GM11168 (cell line): ENCODE results near the gene FOXN4.

Experiments
- in situ Hi-C: fragments of 300-500 bp; cut with MboI; formaldehyde crosslinking; loops from one replicate; pipeline ENCODE4 v1.12.0; 2022; ENCODE audit warnings: low sequenced_read_pairs; ENCODE audit not compliant: unreplicated experiment

Gene FOXN4

DNA sequence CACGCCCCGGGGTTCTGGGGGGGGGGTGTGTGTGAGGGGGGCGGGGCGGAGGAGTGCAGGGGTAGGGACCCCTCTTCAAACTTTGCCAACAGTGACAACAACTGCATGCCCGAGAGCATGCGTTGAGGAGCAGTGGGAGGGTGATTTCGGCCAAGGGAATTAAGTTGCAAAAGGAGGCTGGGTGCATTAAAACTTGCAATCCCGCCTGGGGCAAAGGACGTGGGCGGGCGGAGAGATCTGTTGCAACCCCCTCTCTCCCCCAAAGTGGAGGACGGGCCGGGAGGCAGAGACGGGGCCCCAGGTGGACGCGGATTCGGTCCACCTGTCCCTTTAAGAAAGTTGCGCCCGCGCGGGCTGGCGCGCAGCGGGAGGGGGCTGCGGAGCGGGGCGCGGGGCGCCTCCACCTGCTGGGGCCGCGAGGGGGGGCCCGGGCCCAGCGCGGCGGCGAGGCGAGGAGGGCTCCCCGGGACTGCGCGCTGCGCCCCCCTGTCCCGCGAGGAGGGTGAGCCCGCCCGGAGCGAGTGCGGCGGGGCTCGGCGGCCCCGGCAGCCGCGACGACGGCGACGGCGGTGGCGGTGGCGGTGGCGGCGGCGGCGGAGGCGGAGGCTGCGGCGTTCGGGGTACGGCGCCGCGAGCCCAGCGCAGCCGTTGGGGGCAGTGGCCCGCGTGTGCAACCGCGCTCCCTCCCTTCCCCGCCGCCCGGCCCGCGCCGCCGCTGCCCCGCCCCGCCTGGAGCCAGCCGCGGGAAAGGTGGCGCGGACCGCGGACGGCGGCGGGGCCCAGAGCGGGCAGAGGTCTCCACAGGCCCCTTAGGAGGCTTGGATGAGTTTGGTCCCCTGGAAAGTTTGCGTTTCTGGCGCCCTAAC, 530 bp upstream of the FOXN4 start:
- in situ Hi-C loops: no loop called here

DNA sequence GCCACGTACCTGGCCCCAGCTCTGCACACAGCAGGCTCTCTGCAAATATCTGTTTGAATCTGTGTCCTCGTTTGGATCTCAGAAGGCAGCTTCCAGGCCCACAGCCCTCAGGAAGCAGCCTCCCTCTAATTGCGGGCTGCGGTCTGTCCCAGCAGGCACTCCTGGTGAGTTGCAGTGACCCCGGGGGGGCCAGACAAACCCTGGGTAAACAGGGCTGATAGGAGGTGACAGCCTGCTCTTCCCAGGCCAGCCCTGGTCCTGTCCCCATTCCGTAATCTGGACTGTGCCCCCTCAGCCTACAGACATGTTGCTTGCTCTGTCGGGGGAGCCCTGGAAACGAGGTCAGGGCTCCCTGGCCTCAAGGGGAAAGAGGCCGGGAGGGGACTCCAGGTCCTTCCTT, 2.0 kb downstream of the FOXN4 start:
- in situ Hi-C loops: no loop called here

DNA sequence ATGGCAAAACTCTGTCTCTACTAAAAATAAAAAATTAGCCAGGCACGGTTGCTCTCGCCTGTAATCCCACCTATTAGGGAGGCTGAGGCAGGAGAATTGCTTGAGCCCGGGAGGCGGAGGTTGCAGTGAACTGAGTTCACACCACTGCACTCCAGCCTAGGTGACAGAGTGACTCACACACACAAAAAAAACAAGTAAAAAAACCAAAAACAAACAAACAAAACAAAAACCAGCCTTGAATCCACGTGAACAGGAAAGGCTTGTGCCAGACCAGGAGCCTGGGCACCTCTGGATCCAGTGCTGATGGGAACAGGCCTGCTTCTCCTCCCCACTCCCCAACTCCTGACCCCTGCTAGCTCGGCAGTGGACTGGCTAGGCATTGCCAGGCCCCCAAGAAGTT, 3.5 kb downstream of the FOXN4 start:
- in situ Hi-C loops: no loop called here

DNA sequence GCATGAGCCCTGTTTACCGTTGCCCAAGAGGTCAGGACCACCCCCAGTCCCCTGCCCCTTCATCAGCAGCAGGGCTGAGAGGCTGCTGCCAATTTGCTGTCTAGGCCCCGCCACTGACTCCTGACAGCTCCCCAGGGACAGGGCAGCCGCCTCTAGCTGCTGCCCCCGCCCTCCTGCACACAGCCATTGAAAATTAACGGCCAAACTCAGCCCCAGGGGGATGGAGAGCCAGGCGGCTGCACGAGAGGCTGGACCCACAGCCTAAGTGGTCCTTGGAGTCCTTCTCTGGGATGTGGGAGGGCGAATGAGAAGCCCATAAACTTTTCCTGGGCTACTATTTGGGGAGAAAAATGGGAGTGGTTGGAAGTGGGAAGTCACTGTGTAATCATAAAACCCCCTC, 4.6 kb downstream of the FOXN4 start:
- in situ Hi-C loops: no loop called here

DNA sequence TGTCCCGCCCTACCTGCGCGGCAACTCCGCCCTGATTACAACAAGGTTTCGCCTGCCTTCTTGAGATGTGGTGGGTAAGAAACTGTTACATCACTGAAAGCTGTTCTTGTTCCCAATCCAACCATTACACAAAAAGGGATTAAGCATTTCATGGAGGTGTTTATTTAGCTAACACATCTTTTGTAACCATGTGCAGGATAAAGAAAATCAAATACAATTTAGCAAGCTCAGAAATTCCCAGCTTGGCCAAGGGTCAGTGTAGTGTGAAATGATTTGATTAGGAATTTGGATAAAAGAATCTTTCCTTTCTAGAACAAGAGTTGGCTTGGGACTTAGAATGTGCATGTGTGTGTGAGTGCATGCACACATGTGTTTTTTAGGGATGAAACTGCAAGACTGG, 6.3 kb downstream of the FOXN4 start:
- in situ Hi-C loops: no loop called here

DNA sequence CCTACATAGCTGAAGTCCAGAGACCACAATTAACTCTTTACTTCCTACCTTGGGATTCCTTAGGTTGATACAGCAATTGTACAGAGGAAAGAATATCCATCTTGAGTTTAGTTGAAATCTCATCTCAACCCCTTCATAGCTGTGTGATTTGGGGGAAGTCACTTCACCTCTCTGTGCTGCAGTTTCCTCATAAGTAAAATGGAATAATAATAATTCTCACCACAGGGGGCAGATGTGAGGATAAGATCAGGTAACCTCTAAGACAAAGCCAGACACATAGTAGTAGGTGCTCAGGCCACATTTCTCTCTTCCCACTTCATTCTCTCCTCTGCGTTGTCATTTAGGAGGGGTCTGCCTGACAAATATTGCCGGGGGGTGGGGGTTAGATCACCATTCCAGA, 6.7 kb downstream of the FOXN4 start:
- in situ Hi-C loops: no loop called here

DNA sequence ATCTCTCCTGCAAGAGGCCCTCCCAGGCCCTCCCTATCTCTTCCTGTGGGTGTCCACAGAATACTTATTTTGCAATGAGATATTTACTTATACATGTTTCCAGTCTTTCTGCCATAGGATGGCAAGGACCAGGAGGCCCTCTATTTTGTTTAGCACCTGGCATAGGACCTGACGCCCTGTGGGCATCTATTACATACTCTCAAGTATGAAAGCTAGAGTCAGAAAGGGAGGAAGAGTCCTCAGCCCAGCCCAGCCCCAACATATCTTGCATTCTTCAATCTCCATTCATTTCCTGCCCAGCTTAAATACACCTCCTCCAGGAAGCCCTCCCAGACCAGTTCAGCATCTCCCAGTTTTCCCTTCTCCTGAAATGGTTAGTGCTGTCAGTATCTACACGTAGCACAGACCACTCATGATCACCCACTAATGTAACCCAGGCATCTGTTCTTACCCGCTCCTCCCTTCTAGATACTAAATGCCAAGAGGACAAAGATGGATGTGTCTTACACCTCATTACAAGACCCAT, 7.4 kb downstream of the FOXN4 start:
- in situ Hi-C loops: no loop called here

DNA sequence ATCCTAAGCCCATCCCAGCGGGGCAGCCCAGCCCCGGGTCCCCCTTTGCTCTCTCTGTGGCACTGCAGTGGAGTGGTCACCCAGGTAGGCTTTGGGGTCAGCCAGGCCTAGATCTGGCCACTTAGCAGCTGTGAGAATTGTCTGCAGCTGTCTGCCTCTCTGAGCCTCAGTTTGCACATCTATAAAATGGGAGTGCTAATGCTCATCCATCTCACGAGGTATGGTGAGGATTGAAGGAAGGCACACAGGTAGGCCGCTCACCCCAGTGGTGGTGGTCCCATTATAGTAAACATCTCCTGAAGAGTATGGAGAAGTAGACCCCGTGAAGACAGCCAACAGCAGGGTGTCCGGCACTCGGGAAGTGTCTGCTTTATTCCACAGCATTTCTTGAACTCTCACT, 9.2 kb downstream of the FOXN4 start:
- in situ Hi-C loops: no loop called here

DNA sequence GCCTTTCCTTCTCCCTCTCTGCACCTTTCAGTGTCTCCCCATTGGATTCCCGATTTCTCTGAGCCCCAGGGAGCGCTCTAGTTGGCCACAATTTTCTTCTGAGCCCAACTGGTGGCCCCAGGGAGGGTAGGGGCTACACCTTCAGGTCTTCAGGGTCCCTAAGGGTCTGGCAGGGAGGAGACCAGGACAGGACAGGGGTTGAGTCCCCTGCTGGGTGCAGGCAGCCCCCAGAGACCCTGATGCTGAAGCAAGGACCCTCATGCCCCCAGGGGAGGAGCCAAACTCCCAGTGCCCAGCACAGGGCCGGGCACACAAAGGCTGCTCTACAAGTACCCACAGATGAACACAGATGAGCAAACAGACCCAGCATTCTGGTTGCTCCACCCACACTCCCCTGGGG, 12.7 kb downstream of the FOXN4 start:
- in situ Hi-C loops: no loop called here

DNA sequence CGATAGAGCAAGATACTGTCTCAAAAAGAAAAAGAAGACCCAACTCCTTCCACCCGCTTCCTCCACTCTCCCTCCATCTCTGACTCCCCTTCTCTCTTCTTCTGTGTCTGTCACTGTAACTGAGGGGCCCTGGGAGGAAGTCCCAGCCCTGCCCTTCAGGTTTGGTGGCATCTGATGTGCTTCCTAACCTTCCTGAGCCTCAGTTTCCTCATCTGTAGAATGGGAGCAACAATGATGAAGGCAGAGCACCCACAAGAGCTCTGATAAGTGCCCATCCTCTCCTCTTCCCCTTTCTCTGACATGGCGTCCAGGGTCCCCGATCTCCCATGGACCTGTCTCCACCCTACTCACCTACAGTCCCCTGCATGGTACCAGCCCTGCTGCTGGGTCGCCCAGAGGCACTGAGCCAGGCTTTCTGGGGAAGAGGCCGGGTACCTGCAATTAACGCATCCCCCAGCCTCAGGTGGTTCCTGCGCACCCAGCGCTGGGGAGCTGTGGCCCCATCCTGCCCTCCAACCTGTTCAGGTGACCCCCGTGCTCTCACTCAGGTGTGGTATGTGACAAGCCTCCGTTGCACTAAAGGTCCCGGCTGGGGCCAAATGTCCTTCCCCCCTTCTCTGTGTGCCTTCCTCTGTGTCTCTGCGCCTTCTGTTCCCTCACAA, 13.2 kb downstream of the FOXN4 start:
- in situ Hi-C loops: no loop called here

DNA sequence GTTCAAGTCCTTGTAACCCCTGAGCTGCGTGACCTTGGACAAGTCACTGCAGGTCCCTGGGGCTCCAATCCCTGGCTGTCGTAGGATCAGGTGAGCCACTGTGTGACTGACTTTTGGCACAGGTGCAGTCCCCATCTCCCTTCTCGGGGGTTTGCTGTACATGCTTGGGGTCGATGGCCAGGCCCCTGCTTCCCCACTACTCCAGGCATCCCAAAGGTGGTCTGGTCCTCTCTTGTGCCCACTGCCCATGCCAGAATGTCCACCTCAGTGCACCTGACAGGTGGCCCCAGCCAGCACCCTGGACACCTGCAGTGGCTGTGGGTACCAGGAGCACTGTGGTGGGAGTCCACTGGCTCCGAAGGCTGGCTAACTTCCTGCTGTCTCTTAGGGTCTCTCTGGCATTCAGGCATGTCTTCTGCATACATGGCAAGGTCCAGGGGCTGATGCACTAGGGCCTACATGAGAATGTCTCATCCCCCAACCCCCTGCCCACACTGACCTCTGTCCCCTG, 14.7 kb downstream of the FOXN4 start:
- in situ Hi-C loops: no loop called here

DNA sequence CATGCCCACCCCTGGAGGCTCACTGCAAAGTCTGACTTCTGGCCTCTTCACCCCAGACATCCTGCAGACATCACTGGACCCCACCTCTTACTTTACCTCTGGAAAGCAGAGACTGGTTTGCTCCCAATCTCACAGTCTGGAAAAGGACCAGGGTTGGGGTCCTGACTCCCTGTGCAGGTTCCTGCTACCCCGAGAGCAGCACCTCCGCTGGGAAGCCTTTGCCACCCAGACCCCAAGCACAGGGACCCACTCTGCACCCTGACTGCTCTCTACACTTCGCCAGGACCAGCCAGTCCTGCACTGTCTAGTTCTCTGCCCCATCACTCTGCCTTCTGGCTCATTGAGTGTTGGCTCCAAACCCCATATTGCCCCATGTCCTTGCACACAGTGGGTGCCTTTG, 16.0 kb downstream of the FOXN4 start:
- in situ Hi-C loops: no loop called here

DNA sequence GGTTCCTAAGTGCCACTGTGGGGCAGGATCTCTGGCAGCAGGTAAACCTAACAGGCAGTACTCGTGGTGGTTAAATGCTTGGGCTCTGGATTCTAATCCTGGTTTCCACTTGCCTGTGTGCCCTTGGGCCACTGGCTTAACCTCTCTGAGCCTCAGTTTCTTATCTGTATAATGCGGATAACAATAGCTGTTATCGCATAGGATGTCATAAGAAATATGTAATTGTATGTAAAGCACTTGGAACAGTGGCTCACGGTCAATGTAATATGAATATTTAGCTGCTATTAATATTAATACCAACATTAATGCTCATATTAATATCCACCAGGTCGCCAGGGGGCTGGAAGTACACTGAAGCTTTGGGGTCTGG, 16.8 kb downstream of the FOXN4 start:
- in situ Hi-C loops: no loop called here

DNA sequence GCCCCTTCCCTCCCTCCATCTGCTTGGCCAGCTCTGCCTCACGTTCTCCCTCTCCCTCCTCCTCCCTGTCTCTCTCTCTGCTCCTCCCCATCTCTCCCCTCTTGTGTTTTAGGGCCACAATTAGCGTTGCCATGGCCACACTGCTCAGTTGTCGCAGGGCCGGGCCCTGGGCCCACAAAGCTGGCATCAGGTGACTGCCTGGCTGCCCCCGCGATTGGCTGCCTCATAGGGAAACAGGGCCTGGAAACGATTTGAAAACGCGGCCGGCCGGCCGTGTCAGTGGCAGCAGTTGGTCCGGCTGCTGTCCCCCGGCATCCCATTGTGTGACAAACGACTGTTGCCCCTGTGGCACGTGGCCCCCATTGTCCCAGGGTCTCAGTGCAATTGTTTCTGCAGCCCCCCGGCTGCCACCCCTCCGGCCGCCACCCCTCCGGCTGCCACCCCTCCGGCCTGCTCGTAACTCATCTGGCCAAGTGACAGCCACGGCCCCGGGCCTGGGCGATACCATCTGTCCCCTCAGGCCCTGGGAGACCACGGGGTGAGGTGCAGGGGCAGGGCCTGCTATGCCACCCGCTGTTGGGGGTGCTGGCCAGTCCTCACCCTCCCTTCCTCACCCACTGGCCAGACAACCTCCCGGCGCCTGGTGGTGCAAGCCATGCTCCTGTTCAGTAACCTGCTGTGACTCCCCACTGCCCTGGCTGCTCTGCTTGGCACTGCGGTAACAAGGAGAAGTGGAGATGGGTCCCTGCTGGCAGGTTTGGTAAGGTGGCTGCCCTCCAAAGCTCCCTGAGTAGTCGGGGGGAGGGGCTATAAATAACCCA, 17.4 kb downstream of the FOXN4 start:
- in situ Hi-C loops: no loop called here

DNA sequence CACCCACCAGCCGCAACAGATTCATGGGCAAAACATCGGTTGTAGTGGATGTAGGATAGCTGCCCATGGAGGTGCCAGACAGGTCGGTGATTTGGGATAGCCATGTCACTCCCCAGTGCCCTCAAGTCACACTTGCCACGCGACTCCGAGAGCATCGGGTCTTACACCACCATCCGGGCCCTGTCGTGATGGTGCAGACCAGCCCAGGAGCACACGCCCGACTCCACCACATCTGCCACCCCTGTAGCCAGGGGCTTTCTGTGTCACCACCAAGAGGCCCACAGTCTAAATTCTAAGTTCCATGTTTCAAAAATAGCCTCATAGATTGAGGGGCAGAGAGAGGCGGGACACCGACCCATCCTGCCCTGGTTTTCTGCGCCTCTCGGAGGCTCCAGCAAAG, 18.0 kb downstream of the FOXN4 start:
- in situ Hi-C loops: no loop called here

DNA sequence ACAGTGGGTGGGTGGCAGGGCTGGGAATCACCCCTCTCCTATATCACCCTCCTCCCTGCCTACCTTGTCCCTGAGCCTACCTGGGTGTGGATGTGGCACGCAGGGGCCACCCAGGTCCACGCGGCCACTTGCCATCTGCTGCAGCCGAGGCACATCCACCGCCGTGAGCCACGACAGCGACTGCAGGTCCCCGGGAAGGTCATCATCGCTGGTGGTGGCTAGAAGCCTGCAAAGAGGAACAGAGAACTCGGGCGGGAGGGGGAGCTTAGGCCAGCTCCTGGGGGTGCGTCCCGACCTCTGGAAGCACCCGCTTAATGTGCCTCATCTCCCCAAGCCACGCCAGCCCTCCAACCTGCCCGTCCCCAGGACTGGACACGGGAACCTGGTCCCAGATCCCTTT, 19.0 kb downstream of the FOXN4 start:
- in situ Hi-C loops: no loop called here

DNA sequence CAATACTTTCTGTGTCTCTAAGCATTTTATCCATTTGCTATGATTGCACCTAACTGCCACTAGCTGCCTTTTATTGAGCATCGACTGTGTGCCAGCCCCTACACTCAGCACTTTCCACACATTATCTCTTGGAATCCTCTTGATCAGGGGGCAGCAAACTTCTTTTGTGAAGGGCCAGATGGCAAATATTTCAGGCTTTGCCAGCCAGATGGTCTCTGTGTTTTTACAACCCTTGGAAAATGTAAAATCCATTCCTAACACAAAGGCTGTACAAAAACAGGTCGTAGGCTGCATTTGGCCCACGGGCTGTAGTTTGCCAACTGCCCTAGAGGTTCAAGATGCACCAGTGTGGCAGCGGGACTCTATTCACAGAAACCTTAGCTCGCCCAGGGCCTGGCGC, 19.5 kb downstream of the FOXN4 start:
- in situ Hi-C loops: no loop called here

DNA sequence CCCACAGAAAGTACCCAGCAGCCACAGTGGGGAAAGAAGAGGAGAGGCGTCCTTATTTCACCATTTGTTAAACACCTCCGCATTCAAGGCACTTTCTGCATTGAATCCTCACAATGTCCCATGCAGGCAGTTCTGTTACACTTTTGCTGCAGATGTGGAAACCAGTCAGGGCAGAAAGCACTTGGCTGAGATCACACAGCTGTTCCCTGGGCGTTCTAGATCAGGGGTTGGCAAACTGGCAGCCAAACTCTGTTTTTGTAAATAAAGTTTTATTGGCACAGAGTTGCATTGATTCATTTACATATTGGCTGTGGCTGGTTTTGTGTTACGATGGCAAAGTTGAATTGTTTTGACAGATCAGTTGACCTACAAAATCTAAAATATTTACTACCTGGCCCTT, 20.1 kb downstream of the FOXN4 start:
- in situ Hi-C loops: no loop called here

DNA sequence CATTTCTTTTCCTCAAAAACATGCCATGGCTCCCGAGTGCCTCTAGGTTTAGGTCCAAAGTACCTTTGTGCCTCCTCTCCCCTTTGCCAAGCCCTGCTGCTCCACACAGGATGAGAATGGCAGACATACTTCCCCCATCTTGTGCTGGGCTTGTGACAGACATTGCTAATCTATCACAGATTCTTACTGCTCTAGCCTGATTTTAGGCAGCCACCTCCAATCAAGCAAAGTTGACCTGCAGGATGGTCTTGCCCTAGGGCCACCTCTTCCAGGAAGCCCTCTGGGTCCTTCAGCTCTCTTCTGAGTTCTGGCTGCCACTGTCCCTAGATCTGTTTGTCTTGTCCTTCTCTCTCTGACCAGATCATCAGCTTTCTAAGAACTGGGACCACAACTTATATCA, 20.5 kb downstream of the FOXN4 start:
- in situ Hi-C loops: no loop called here

DNA sequence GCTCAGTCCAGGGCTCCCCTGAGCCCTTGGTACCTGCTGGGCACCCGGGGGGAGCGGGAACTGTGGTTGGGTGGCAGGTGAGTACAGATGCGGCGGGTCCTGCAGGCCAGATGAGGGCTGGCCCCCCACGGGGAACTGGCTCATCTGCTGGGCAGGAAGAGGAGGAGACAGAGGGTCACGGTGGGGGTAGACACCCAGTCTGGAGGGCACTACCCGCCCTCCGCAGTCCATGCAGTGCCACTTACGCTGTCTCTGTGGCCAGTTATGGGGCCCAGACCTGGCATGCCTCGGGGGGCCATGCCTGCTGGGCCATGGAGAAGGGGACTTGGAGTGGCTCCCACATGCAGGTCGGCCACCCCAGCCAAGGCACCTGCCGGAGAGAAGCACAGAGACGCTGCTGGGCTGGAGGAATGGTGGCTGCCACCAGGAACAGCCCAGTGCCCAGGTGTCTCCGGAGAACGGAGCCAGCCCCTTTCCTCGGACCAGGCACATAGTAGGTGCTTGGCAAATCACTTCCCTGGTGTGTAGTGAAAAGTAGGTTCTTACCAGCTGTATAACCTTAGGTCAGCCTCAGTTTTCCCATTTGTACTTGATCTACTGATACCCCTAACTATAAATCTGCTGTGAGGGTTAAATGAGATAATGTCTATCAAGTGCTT, 21.1 kb downstream of the FOXN4 start:
- in situ Hi-C loops: no loop called here
